Kidney glomerular epithelial cell (primary cell): ENCODE measurements around the gene PDE9A.

Experiments used
- DNase-seq: peaks from one replicate; lab custom pipeline; 2025; lab: John Stamatoyannopoulos, UW

The PDE9A gene

DNA sequence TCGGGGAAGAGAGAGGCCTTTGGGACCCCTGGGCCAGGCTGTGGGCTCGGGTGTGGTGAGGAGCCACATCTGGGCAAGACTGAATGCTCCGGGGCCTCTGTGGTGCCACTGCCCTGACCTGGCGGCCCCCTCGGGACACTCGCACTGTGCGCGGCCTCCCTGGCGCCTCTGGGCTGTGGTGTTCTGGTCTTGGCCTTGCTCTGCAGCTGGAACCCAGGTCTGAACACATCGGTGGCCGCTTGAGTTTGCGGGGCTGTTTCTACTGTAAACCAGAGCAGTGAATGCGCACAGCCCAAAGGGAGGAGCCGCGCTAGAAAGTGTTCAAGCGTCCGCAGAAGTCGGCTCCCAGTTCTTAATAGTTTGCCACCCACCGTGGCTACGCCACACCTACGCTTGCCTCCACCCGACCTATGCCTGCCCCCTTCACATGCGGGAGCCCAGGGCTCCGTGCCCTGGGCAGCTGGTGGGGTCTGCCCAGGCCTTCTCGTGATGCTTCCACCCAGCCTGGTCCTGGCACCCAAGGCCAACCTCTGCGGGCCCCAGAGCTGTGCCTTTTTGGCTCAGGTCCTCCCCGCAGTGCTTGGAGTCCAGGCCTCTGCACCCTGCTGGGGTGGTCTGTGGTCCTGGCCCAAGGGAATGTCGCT, 4.4 kb downstream of the PDE9A start:
- no peak for DNase-seq

DNA sequence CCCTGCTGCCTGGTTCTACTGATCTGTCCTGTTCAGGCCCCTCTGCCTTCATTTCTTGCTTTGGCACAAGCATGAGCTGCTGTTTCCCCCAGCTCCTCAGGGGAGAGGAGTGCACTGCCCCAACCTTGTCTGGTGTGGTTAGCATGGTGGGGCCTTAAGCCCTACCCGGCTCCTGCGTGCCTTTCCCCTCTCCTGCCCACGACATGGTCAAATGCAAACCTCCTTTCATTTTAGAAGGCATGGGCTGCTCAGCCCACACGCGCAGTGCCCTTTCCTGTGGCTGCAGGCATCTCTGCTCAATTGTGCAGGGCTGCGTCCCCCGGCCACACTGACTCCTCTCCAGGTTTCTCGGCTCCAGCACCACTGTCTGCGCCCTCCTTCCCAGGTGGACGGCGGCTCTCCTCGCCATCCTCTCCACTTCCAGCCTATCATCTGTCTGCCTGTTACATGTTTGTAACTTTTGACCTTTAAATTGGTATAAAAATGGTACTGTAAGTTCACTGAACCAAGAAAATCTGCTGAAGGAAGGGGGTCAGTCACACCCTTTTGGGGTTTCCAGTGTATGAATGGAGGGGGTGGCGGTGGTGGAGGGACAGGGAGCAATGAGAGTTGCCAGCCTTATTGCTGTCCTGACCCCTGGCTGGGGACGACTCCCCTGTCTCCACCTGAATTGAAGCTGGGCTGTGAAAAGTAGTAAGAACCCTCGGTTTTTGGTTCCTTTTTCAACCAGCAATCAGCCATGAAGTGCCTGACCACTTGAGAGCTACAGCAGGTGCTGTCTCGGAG, 5.1 kb downstream of the PDE9A start:
- DNase-seq = no peak

DNA sequence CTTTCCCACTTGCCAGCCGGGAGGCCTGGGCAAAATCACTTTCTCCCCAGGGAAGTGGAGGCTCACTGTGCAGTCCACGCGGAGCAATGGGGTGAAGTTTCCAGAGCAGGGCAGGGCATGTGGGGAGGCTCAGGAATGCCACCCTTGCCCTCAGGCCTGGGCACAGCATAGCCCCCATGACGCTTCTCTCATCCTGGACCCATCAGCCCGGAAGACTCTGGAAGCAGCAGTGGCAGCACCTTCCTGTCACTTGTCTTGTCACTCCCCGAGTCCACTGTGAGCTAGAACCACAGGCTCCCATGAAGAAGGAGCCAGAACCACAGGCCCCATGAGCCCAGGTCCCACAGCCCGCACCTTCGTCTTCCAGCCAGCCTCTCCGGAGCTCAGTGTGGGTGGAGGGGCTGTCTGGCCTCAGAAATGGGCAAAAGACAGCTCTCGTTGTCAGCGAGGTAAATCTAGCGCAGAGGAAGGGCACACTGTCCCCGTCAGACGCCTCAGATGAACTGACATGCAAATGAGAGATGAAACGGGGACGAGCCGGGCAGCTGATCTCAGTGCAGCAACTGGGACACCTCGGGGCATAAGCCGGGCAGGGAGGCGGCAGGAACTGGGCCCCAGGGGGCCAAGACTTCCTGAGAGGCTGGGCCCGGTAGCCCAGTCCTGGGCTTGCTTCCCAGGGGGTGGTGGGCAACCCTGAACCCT, 6.1 kb downstream of the PDE9A start:
- DNase-seq = no peak

DNA sequence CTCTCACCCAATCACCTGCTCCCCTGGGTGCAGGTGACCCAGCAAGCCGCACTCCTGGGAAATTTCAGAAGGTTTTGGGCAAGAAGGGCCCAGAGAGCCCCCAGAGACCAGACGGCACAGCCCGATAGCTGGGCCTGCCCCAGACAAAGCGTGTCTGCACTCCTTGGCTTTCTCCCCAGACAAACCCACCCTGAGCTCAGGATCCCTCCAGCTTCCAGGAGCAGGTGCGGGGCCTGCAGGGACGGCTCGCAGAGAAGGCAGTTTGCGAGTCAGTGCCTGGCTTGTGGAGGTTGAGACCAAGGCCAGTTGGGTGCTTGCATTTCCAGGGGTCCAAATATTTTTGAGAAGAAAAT, 6.7 kb downstream of the PDE9A start:
- DNase-seq = no peak

DNA sequence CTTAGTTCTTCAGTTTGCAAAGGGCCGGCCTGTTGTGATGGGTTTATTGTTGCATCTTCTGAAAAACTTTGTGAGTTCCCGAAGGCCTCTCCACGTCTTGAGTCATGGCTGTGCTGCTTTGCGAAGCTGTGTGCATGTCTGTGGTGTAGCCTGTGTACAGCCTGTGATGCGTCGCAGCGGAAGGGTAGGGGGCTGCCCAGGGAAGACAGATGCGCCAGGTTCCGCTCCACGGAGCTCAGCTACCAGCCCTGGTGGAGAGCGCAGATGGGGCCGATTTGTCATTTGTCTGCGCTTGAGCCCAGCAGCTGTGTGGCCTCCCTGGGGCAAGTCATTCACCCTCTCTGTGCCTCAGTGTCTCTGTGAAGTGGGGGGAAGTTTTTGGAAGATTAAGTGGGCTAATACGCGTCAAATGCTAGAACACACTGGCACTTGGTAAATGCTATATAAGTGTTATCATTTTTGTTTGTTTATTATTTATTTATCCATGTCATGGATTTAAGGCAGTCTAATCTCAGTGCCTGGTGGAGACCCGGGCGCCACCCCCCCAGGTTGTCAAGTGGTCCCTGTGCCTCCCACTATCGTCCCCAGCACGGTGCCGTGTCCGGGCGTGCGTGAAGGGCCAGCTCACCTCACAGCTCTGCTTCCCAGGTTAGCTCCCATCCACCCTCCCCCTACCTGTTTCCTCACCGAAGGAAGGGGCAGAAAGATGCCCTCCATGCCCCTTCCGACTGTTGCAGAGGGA, 8.4 kb downstream of the PDE9A start:
- no peak for DNase-seq

DNA sequence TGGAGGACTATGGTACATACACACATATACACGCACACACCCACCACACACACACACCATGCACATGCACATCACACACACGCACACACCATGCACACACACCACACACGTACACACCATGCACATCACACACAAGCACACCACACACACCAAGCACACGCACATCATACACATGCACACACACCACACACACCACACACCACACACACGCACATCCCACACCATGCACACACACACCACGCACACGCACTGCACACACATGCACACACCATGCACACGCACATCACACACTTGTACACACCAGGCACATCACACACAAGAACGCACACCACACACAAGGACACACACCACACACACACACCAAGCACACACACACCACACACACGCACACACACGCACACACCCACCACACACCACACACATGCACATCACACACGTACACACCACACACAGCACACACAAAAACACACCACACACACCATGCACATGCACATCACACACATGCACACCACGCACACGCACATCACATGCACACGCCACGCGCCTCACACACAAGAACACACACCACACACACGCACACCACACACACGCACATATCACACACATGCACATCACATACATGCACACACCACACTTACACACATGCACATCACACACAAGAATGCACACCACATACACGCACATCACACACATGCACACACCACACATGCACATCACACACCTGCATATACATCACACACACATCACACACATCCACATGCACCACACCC, 9.2 kb downstream of the PDE9A start:
- DNase-seq = no peak

DNA sequence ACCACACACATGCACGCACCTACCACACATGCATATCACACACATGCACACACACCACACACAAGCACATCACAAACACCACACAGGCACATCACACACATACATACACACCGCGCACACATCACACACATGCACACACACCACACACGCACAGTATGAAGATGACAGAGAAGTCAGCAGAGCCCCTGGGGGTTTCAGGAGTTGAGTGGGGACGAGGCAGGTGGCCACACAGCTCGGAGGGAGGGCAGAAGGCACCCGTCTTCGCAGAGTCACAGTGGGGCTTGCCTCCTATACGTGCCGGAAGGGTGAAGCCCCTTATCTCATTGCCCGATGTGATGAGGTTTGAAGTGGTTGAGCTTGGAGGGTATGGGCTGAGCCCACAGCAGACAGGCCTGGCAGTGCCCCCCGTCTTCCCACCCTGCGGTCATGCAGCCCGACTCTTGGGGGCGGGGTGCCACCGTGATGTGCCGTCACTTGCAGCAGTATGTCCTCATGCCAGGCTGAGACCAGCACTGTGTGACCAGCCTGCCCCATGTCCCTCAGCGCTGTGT, 9.9 kb downstream of the PDE9A start:
- DNase-seq = no peak

DNA sequence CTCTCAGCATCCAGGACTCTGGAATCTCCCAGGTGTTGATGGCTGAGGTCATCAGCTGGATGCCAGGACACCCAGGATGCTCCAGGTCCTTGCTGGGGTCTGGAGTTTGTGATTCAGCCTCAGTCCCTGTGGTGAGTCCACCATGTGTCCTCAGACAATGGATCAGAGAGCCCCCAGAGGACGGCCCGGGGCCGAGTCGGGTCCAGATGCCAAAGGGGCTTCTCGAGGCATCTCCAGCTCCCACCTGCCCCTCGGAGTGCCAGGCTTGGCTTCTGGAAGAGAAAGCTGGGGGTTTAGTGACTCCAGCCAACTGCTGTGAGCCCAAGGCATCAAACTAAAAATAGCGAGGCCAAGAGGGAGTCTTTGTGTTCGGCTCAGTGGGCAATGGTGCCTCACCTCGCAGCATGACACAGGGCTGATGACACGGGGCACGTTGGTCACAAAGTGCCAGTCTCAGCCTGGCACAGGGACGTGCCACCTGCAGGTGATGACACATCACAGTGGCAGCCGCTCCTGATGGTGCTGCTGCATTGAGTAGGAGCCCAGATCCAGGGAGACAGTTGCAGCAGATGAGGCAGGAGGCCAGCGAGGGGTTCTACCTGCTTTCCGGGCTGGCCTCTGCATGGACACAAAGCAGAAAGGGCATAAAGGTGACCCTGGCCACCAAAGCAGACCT, 10.6 kb downstream of the PDE9A start:
- no peak for DNase-seq

DNA sequence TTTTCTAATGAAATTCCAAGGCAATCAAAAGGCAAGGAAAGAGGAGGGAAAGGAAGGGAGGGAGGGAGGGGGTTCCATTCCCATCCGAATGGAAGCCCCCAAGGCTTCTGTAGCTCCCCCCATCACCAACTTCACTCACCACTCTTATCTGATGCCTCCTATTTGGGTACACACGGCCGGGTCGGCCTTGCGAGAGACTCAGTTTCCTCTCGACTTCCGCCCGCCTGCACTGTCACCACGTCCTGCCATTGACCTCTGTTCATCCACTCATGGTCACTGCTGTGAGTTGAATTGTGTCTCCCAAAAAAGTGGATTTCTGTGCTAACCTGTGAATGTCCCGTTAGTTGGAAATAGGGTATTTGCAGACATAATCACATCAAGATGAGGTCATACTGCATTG, 11.2 kb downstream of the PDE9A start:
- no peak for DNase-seq

DNA sequence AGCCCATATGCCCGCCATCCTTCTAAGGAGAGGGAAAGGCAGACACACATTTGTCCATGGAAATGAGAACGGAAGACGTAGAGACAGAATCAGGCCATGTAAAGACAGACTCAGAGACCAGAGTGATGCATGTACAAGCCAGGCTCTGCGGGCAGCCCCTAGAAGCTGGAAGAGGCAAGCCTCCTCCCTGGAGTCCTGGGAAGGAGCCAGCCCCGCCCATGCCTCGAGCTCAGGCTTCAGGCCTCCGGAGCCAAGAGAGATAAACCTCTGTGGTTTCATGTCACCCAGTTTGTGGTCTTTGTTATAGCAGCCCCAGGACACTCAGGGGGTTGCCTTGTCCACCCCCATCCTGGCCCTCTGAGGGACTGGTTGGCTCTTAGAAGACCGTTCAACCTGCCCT, 11.6 kb downstream of the PDE9A start:
- no peak for DNase-seq

DNA sequence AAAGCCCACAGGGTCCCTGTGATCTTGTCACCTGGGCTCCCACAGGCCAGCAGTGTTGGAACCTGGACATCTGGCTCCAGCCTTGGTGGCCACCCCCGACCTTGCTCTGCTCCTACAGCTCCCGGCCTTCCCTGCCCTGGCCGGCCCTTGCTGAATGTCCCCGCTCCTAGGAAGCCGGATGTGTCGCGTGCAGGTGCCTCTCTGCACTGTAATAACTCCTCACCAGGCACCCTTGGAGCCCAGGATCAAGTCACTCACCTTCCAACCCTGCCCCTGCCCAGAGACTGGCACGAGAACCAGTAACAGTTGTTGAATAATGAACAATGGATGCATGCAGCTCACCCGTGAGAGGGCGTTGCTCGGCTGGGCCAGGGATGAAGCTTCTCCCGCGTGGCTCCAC, 12.1 kb downstream of the PDE9A start:
- DNase-seq = no peak

DNA sequence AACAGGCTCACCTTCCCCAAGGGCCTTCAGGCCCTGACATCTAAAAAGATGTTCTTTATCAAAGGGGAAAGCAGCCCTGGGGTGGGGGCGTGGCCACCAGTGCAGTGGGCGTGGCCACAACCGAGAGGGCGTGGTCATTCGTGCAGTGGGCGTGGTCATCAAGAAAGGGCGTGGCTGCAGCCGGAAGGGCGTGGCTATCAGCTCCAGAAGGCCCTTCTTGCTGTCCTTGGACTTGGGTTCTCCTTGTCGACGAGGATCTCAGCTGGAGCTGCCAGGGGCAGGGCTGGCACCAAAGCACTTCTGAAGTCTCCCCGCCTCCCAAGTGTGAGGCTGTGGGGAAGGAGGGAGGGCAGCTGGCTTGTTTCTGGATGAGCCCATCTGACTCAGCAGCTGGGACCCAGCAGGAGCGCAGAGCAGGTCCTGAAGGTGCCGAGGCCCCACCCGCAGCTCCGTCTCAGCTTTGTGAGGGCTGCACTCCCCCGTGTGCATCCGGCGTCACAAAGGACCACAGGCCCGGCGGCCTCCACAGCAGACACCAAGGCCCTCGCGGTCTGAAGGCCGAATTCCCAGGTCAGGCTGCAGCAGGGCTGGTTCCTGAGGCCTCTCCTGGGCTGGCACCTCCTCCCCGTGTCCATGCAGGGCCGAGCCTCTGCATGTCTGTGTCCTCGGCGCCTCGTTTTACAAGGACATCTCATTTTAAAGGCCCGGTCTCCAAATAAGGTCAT, 12.8 kb downstream of the PDE9A start:
- DNase-seq = no peak

DNA sequence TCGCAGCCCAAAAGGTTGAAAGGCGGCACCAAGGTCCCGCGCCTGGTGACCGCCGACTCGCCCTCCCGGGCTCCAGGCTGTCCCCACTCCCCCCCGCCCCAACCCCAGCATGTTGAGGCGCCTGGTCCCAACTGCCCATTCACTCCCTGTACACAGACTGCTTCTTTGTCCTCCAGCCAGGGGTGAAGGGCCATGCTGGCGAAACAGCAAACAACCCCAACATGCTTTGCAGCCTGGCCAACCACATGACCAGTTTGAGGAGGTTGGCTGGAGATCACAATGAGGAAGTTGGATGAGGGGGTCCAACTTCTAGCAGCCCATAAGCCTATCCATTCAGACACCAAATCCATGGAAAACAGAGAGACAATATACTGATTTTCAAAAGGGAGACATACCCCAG, 13.5 kb downstream of the PDE9A start:
- no peak for DNase-seq

DNA sequence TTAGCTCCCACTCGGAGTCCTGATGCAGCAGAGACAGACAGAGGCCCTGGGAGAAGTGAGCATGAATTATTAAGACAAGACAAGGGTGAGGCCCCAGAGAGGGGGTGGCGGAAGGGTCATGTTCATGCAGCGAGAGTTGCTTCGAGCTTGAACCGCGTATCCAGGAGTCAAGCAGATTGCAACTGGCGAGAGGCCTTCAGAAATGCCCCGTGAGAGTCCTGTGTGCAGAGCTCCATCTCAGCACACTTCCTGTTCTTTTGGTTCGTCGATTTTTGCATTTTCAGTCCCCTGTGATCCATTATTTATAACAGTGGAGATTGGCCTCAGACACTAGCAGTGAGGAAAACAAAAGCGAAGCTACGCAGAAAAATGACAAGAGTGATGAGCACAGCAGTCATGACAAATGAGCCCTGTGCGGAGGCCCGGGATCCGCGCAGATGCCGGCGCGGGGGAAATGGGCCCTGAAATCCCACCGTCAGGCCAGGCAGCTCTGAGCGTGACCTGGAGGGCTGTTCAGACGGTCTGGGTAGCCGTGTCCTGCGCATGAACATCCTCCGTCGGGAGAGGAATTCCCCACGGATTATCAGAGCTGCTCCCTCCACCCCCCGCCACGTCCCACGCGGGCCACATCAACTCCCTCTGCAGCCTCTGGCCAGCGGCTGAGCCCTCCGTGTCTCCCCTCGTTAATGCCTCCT, 15.0 kb downstream of the PDE9A start:
- no peak for DNase-seq

DNA sequence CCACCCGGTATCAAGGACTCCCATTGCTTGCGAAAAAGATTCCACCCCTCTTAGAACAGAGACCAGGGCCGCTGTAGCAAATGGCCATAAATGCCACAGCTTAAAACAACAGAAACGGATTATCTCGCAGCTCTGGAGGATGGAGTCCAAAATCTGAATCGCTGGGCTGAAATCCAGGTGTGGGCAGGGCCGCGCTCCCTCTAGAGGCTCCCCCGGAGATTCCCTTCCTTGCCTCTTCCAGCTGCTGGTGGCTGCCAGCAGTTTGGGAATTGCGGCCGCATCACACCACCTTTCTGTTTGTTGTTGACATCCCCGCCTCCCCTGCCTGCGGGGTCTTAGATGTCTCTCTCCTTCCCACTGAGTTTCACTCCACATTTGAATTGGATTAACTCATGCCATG, 15.6 kb downstream of the PDE9A start:
- no peak for DNase-seq

DNA sequence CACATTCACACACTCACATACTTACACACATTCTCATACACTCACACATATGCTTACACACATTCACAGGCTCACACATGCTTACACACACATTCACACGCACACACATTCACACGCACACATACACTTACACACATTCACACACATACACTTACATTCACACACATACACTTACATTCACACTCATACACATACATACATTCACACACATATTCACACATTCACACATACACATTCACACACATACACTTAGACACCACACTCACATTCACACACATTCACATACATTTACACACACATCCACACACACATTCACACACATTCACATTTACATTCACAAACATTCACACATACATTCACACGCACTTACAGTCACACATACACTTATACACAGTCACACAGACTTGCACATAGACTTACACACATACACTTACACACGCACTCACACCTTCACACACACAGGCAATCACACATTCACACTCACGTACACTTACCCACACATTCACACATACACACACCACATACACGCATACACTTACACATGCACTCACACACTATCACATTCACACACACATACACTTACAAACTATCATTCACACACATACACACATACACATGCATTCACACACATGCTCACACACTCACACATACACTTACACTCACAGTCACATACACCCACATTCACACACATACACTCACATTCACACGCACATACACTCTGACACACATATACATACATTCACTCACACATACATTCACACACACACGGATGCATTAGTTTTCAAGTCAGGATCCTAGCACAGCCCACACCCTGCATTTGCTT, 16.8 kb downstream of the PDE9A start:
- no peak for DNase-seq

DNA sequence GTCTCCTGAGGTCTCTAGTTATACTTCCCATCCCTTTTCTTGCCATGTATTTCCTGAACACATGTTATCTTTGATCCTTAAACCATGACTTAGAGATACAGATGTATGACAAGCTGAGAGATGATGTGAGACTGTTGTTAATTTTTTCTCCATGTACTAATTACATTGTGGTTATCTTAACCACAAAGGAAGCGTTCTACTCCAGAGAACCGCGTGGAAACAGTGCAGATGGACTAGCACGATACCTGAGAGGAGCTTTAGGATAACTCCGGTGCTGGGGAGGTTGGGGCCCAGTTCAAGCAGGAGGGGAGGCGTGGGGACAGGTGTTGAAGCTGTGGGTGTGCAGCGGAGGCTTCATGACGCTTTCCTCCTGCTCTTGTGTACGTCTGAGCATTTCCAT, 17.5 kb downstream of the PDE9A start:
- peak; percentile 26 for DNase-seq

DNA sequence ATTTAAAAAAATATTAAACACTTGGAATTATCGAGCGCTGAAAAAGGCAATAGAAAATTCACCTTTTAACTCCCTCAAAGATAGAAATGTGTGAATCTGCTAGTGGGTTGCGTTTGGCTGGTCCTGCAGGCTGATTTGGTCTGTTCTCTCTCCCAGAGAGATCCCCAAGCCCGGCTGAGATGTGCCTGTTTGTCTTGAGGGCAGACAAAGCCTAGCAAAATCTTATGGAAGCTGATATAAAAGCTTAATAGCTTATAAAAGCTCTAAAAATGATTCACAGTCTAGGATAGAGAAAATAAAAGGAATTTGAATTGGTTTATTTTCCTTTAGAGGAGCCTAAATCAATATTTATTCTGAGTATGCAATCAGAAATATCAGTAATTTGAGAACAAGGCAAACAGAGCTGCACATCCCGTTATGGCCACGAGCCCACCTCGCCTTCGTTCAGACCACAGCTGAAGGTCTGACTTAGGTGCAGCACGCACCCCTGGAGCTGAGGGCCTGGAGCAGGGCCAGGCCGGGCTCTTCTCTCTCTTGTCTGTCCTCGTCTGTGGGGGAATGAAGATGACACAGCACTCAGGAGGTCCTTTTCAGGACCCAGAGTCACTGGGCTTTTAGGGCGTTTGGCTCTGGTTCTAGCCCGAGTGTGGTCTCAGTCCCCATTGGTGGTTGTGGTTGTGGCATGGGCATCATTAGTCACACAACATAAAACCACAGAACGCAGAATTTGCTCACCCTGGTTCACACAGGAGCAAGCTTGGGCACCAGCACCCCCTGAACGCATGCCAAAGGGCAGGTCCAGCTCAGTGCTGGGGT, 18.6 kb downstream of the PDE9A start:
- DNase-seq = no peak
